Suprapubic skin (tissue), 4 donors: ENCODE measurements around the gene UNC5B.

ENCODE experiments used
- EP300 ChIP-seq: sonication (generic); formaldehyde crosslinking; IDR thresholded peaks from one replicate; pipeline ENCODE4 v1.6.1; 2017; ENCODE audit warnings: antibody characterized with exemption
- POLR2A ChIP-seq, 2 donors: fragments of 450-650 bp; IDR thresholded peaks; one replicate each; pipeline ENCODE4 v1.6.1; 2017; ENCODE audit warnings: antibody characterized with exemption in 2 of 2, mild to moderate bottlenecking in 2 of 2, moderate library complexity in 2 of 2
- POLR2AphosphoS5 ChIP-seq, 3 donors: sonication (generic); formaldehyde crosslinking; IDR thresholded peaks; one replicate each; pipeline ENCODE4 v1.6.1; 2017; ENCODE audit warnings: antibody characterized with exemption in 3 of 3
- TF ChIP-seq, protein P1 (sequence below), 2 donors: fragments of 200-600 bp in 1 of 2; fragments of 450-650 bp in 1 of 2; sonication (generic) in 1 of 2; IDR thresholded peaks; one replicate each; pipeline ENCODE4 v1.5.1; 2016 to 2019; ENCODE audit warnings: antibody characterized with exemption in 2 of 2, mild to moderate bottlenecking in 1 of 2, moderate library complexity in 1 of 2

DNA sequence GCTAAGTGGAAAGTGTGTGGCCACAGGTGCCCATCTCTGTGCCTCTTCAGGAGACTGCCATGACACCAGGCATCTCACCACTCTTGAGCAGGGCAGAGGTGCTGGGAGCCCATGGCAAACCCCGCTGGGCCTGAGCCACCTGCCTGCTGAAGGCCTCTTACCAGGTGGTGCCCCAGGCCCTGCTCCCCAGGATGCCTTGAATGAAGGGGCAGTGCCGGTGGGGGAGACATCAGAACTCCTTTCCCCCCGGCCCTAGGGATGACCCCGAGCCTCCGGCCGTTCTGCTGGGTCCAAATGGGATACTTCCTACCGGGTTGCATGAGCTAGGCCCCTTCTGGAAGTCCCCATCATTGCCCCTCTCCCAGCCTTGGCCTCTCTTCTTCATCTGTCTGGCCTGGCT lies 37.6 kb downstream of the UNC5B start:
- TF ChIP-seq, protein P1, sequence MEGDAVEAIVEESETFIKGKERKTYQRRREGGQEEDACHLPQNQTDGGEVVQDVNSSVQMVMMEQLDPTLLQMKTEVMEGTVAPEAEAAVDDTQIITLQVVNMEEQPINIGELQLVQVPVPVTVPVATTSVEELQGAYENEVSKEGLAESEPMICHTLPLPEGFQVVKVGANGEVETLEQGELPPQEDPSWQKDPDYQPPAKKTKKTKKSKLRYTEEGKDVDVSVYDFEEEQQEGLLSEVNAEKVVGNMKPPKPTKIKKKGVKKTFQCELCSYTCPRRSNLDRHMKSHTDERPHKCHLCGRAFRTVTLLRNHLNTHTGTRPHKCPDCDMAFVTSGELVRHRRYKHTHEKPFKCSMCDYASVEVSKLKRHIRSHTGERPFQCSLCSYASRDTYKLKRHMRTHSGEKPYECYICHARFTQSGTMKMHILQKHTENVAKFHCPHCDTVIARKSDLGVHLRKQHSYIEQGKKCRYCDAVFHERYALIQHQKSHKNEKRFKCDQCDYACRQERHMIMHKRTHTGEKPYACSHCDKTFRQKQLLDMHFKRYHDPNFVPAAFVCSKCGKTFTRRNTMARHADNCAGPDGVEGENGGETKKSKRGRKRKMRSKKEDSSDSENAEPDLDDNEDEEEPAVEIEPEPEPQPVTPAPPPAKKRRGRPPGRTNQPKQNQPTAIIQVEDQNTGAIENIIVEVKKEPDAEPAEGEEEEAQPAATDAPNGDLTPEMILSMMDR (IDR thresholded peaks at IDR 0.05), result no peak
- TF ChIP-seq EP300, result no peak
- no peak for TF ChIP-seq POLR2A (IDR thresholded peaks at IDR 0.05)
- no peak for TF ChIP-seq POLR2AphosphoS5 (IDR thresholded peaks at IDR 0.05)
